Measurements from ENCODE around the gene CYB5R3. TPM values are rescaled to one million over a fixed set of nuclear protein-coding genes. Genes with fewer than 3 reads are reported as not detected.

CYB5R3 gene
- total RNA-seq, 1 donor from 2014 or later: 298 TPM

GRCh38 chr22:42635531-42635930 is 13.7 kb downstream of the CYB5R3 start:
- peaks cover 56% of the 10 kb centered on the region for H3K4me1 ChIP-seq
- no peaks in the 10 kb centered on the region for H3K27me3 ChIP-seq (ENCODE audit: low read depth)
- H3K9me3 ChIP-seq (replicated peaks): no peaks in the 10 kb centered on the region
- intact Hi-C loops (cut with micrococcal nuclease): no loop called here
- H3K4me3 ChIP-seq: no peak overlapping the region
- H3K36me3 ChIP-seq: peaks cover 61% of the 10 kb centered on the region
- H3K27ac ChIP-seq (replicated peaks): peak overlapping the region; percentile 85
- peak; percentile 61 for DNase-seq
- TF ChIP-seq CTCF (IDR thresholded peaks at IDR 0.05; ENCODE audit: borderline replicate concordance): no peak

- H3K4me3 ChIP-seq: no peak overlapping the region
- no peak overlapping the region for H3K27ac ChIP-seq (replicated peaks)
- H3K36me3 ChIP-seq: peaks cover 87% of the 10 kb centered on the region
- DNase-seq: no peak
- no peaks in the 10 kb centered on the region for H3K27me3 ChIP-seq (ENCODE audit: low read depth)
- intact Hi-C loops (cut with micrococcal nuclease): no loop called here
- H3K4me1 ChIP-seq: peaks cover 36% of the 10 kb centered on the region
- TF ChIP-seq CTCF (IDR thresholded peaks at IDR 0.05; ENCODE audit: borderline replicate concordance): no peak
- H3K9me3 ChIP-seq (replicated peaks): no peaks in the 10 kb centered on the region
Observed at GRCh38 chr22:42633013-42633412, 16.2 kb downstream of the CYB5R3 start.

- no peak for DNase-seq
- Histone ChIP-seq H3K27me3 (ENCODE audit: low read depth) (no peaks in the 10 kb centered on the region), H3K4me3 (no peak overlapping the region), H3K36me3 (peaks cover 96% of the 10 kb centered on the region), H3K9me3 (replicated peaks) (no peaks in the 10 kb centered on the region), H3K4me1 (peaks cover 36% of the 10 kb centered on the region), H3K27ac (replicated peaks) (no peak overlapping the region)
- TF ChIP-seq CTCF (IDR thresholded peaks at IDR 0.05; ENCODE audit: borderline replicate concordance): peak; percentile 43
- intact Hi-C loops (cut with micrococcal nuclease): no loop called here
Observed at GRCh38 chr22:42632096-42632495, 17.1 kb downstream of the CYB5R3 start.

GRCh38 chr22:42630901-42631602 is 18.1 kb downstream of the CYB5R3 start:
- H3K27ac ChIP-seq (replicated peaks): no peak overlapping the region
- no peak overlapping the region for H3K4me3 ChIP-seq
- peaks cover 100% of the 10 kb centered on the region for H3K36me3 ChIP-seq
- intact Hi-C loops (cut with micrococcal nuclease): no loop called here
- DNase-seq: no peak
- no peak for TF ChIP-seq CTCF (IDR thresholded peaks at IDR 0.05; ENCODE audit: borderline replicate concordance)
- no peaks in the 10 kb centered on the region for H3K9me3 ChIP-seq (replicated peaks)
- H3K27me3 ChIP-seq (ENCODE audit: low read depth): no peaks in the 10 kb centered on the region
- H3K4me1 ChIP-seq: peaks cover 31% of the 10 kb centered on the region

GRCh38 chr22:42630211-42630610 is 19.0 kb downstream of the CYB5R3 start:
- DNase-seq: no peak

More at GRCh38 chr22:42630211-42630610, 19.0 kb downstream of the CYB5R3 start:
- Histone ChIP-seq H3K4me3 (no peak overlapping the region), H3K36me3 (peaks cover 100% of the 10 kb centered on the region), H3K27ac (replicated peaks) (no peak overlapping the region), H3K9me3 (replicated peaks) (no peaks in the 10 kb centered on the region), H3K4me1 (peaks cover 22% of the 10 kb centered on the region), H3K27me3 (ENCODE audit: low read depth) (no peaks in the 10 kb centered on the region)
- intact Hi-C loops (cut with micrococcal nuclease): no loop called here
- no peak for TF ChIP-seq CTCF (IDR thresholded peaks at IDR 0.05; ENCODE audit: borderline replicate concordance)
